ENCODE data around the gene TUBB2A.
A peak's percentile ranks its signal among the peaks of the same experiment; 100 is the strongest.
"Not testable (repeated sequence)": the region's sequence is repeated elsewhere in the genome, so short reads cannot be mapped to it uniquely, and the experiment has no call there.

TUBB2A gene

GRCh38 chr6:3168046-3168445, 10.7 kb upstream of the TUBB2A start:
- not testable (repeated sequence) for H3K27ac ChIP-seq, H3K4me2 ChIP-seq, H3K27me3 ChIP-seq, H3K9ac ChIP-seq, H4K20me1 ChIP-seq, H3K4me3 ChIP-seq, H3K36me3 ChIP-seq
- H3K9me3 ChIP-seq (replicated peaks in 1 of 11) = peaks cover 0 to 21% (median 4%) of the 10 kb centered on the region in 11 experiments; a peak in 8 of 22 replicates
- H3K4me1 ChIP-seq = peaks cover 14 to 37% (median 28%) of the 10 kb centered on the region in 10 experiments

GRCh38 chr6:3166535-3167225, 9.3 kb upstream of the TUBB2A start:
- peaks cover 19 to 41% (median 32%) of the 10 kb centered on the region in 10 experiments for H3K4me1 ChIP-seq
- H3K9me3 ChIP-seq (replicated peaks in 1 of 11) = peaks cover 0 to 19% (median 4%) of the 10 kb centered on the region in 11 experiments; a peak in 8 of 22 replicates
- not testable (repeated sequence) for H3K4me3 ChIP-seq, H3K9ac ChIP-seq, H3K27me3 ChIP-seq, H3K27ac ChIP-seq, H4K20me1 ChIP-seq, H3K36me3 ChIP-seq
- peak overlapping the region in 6 of 11 experiments; percentile 4 to 91 (median 40); a peak in 9 of 22 replicates for H3K4me2 ChIP-seq

DNA sequence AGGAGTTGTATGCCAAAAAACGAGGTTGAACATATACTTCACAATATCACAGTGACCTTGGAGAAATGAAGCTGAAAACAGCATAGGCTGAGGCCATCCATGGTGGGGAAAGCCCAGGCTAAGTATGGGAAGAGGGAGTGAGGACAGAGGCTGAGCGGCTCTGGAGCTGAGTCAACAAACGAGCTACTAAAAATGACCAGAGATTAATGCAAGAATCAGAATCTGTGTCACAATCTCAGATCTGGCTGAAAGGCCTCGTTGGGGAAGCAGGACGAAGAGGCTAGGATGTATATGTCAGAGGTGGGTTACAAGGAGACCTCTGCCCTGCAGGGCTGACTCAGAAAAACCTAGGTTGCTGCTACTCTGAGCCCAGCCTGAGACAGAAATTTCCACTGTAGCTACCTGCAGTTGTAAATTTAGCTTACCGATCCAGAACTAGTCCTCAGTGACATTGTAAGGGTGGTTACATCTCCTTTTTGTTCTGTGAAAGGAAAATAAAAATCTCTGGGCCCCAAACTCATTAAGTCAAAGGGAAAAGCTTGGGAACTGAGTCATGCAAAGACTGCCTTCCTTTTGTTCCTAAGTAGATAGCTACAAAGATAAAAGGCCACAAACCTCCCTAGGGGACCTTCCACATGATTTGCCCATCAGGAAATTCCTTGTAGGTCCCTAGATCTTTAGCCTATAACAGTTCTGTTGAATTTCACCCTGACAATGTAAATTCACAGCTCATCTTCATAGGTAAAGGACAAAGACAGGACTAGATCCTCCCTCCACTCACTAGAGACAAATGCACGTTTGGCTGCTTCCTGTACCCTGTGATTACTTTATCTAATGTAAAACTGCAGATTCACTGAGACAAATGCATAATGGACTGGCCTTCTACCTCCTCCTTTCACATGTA, 8.5 kb upstream of the TUBB2A start:
- no peaks in the 10 kb centered on the region for H3K36me3 ChIP-seq
- peak overlapping the region in 1 of 11 experiments; percentile 49; a peak in 2 of 22 replicates for H3K27ac ChIP-seq
- no peaks in the 10 kb centered on the region for H3K27me3 ChIP-seq
- no peak overlapping the region for H3K4me3 ChIP-seq
- peak overlapping the region; percentile 2 to 94 (median 35); a peak in 18 of 22 replicates for H3K4me2 ChIP-seq
- H3K9me3 ChIP-seq (replicated peaks in 1 of 11) = peaks cover 0 to 13% (median 0%) of the 10 kb centered on the region in 11 experiments; a peak in 8 of 22 replicates
- no peak; a peak in 1 of 22 replicates for TF ChIP-seq Cebpa-rat (IDR thresholded peaks at IDR 0.05)
- H4K20me1 ChIP-seq = no peaks in the 10 kb centered on the region
- 0 out of 22 replicates have a peak overlapping the region, but pooled peaks of 1 of the 11 experiments have one; percentile 8 for H3K9ac ChIP-seq
- H3K4me1 ChIP-seq = peaks cover 19 to 48% (median 33%) of the 10 kb centered on the region in 10 experiments

GRCh38 chr6:3164388-3164787, 7.0 kb upstream of the TUBB2A start:
- no peak overlapping the region for H3K4me3 ChIP-seq
- H3K4me2 ChIP-seq = peak overlapping the region in 10 of 11 experiments; percentile 84 to 95 (median 92); a peak in 18 of 22 replicates
- H4K20me1 ChIP-seq = no peaks in the 10 kb centered on the region
- H3K9me3 ChIP-seq (replicated peaks in 1 of 11) = peaks cover 0 to 7% (median 0%) of the 10 kb centered on the region in 11 experiments; a peak in 2 of 22 replicates
- no peak for TF ChIP-seq Cebpa-rat (IDR thresholded peaks at IDR 0.05)
- no peaks in the 10 kb centered on the region for H3K27me3 ChIP-seq
- no peak overlapping the region for H3K9ac ChIP-seq
- H3K4me1 ChIP-seq = peaks cover 19 to 63% (median 44%) of the 10 kb centered on the region in 10 experiments
- no peak overlapping the region for H3K27ac ChIP-seq
- no peaks in the 10 kb centered on the region; a peak in 1 of 22 replicates for H3K36me3 ChIP-seq

- H3K36me3 ChIP-seq = no peaks in the 10 kb centered on the region; a peak in 1 of 22 replicates
- peak overlapping the region; percentile 57 to 89 (median 84); a peak in 20 of 22 replicates for H3K9ac ChIP-seq
- H3K4me3 ChIP-seq = peak overlapping the region; percentile 63 to 79 (median 72)
- H3K9me3 ChIP-seq (replicated peaks in 1 of 11) = peaks cover 0 to 7% (median 0%) of the 10 kb centered on the region in 11 experiments; a peak in 2 of 22 replicates
- peak overlapping the region in 10 of 11 experiments; percentile 29 to 89 (median 58); a peak in 20 of 22 replicates for H3K27ac ChIP-seq
- peak in 6 of 11 experiments; percentile 8 to 66 (median 40); a peak in 4 of 22 replicates for TF ChIP-seq Cebpa-rat (IDR thresholded peaks at IDR 0.05)
- H3K4me2 ChIP-seq = peak overlapping the region; percentile 84 to 95 (median 92)
- H4K20me1 ChIP-seq = no peaks in the 10 kb centered on the region
- peaks cover 23 to 74% (median 45%) of the 10 kb centered on the region in 10 experiments for H3K4me1 ChIP-seq
- peaks cover 0 to 4% (median 0%) of the 10 kb centered on the region in 11 experiments; a peak in 2 of 22 replicates for H3K27me3 ChIP-seq
These were observed 5.9 kb upstream of the TUBB2A start for GRCh38 chr6:3163248-3163594.

DNA sequence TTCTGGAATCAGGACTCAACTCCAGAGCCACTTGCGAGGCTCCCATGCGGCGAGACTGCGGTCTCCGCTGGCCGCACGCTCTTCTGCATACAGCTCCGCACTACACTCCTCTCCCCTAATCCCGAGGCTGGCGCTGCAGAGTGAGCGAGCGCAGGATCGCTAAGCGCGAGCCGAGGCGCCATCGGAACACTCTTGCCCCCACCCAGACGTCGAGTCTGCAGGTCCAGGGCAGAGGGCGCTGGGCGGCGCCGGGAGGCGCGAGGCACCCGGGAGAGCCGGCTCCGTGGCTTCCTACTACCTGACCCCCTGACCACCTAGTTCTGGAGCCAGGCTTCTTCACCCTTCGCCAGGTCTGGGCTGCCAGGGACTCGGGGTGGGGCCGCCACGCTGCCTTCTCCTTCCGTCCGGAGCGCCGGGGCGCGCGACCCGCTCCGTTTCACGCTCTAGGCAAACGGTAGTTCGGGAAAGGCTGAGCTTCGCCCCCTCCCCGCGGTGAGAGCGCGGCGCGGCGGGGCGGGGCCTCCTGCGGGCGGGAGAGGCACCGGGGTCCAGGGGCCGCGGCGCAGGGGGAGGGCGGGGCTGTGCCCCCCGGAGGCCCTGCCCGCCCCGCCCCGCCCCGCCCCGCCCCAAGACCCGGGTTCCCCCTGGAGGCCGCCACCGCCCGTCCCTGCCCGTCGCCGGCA, 5.4 kb upstream of the TUBB2A start:
- Histone ChIP-seq H3K36me3 (no peaks in the 10 kb centered on the region; a peak in 1 of 22 replicates), H3K4me2 (peak overlapping the region; percentile 84 to 95 (median 92)), H3K4me3 (peak overlapping the region; percentile 63 to 79 (median 72)), H3K27me3 (peaks cover 0 to 4% (median 0%) of the 10 kb centered on the region in 11 experiments; a peak in 2 of 22 replicates), H3K27ac (peak overlapping the region; percentile 61 to 89 (median 84); a peak in 21 of 22 replicates), H3K9me3 (replicated peaks in 1 of 11) (peaks cover 0 to 7% (median 0%) of the 10 kb centered on the region in 11 experiments; a peak in 2 of 22 replicates), H3K4me1 (peaks cover 23 to 74% (median 46%) of the 10 kb centered on the region in 10 experiments), H3K9ac (peak overlapping the region; percentile 79 to 89 (median 86)), H4K20me1 (no peaks in the 10 kb centered on the region)
- TF ChIP-seq Cebpa-rat (IDR thresholded peaks at IDR 0.05) = no peak

- Histone ChIP-seq H3K9me3 (replicated peaks in 1 of 11) (peaks cover 0 to 7% (median 0%) of the 10 kb centered on the region in 11 experiments; a peak in 2 of 22 replicates), H3K36me3 (no peaks in the 10 kb centered on the region; a peak in 1 of 22 replicates), H3K9ac (peak overlapping the region in 1 of 11 experiments; percentile 89; a peak in 2 of 22 replicates), H3K4me2 (peak overlapping the region; percentile 84 to 95 (median 91)), H3K4me1 (peaks cover 23 to 74% (median 46%) of the 10 kb centered on the region in 10 experiments), H3K27ac (no peak overlapping the region), H4K20me1 (peaks cover 0 to 2% (median 0%) of the 10 kb centered on the region in 11 experiments; a peak in 1 of 22 replicates), H3K4me3 (peak overlapping the region in 5 of 10 experiments; percentile 70 to 76 (median 73); a peak in 7 of 20 replicates), H3K27me3 (peaks cover 0 to 4% (median 0%) of the 10 kb centered on the region in 11 experiments; a peak in 2 of 22 replicates)
- no peak for TF ChIP-seq Cebpa-rat (IDR thresholded peaks at IDR 0.05)
These were observed 4.7 kb upstream of the TUBB2A start for GRCh38 chr6:3162067-3162497.

Measured in BLaER1 treated with 17β-estradiol and CSF1 and Interleukin-3, amounts not matched to agents 10 nM and 100 nM (cell line).